Skeletal muscle satellite cell (primary cell): ENCODE measurements around the gene TBX20.
A peak's percentile ranks its signal among the peaks of the same experiment; 100 is the strongest.

Experiments
- H3K27me3 ChIP-seq: 2 replicates; pipeline ENCODE4 v1.7.0; 2013; ENCODE audit warnings: low read length; ENCODE audit not compliant: control insufficient read depth, insufficient read depth
- H3K36me3 ChIP-seq: 2 replicates; pipeline ENCODE4 v1.7.0; 2013; ENCODE audit warnings: mild to moderate bottlenecking, control low read depth, low read length; ENCODE audit not compliant: insufficient read depth
- H3K4me1 ChIP-seq: 2 replicates; pipeline ENCODE4 v1.7.0; 2013; ENCODE audit warnings: low read length; ENCODE audit not compliant: control insufficient read depth, insufficient read depth
- H3K4me2 ChIP-seq: 2 replicates; pipeline ENCODE4 v1.7.0; 2013; ENCODE audit warnings: mild to moderate bottlenecking, low read length
- H3K4me3 ChIP-seq: 2 replicates; pipeline ENCODE4 v1.7.0; 2013; ENCODE audit warnings: low read length
- H3K9ac ChIP-seq: 2 replicates; pipeline ENCODE4 v1.7.0; 2013; ENCODE audit warnings: mild to moderate bottlenecking, low read depth, low read length, moderate library complexity
- H3K9me3 ChIP-seq: replicated peaks from 2 replicates; pipeline ENCODE4 v1.7.0; 2013; ENCODE audit warnings: mild to moderate bottlenecking, control low read depth, low read length

The TBX20 gene

DNA sequence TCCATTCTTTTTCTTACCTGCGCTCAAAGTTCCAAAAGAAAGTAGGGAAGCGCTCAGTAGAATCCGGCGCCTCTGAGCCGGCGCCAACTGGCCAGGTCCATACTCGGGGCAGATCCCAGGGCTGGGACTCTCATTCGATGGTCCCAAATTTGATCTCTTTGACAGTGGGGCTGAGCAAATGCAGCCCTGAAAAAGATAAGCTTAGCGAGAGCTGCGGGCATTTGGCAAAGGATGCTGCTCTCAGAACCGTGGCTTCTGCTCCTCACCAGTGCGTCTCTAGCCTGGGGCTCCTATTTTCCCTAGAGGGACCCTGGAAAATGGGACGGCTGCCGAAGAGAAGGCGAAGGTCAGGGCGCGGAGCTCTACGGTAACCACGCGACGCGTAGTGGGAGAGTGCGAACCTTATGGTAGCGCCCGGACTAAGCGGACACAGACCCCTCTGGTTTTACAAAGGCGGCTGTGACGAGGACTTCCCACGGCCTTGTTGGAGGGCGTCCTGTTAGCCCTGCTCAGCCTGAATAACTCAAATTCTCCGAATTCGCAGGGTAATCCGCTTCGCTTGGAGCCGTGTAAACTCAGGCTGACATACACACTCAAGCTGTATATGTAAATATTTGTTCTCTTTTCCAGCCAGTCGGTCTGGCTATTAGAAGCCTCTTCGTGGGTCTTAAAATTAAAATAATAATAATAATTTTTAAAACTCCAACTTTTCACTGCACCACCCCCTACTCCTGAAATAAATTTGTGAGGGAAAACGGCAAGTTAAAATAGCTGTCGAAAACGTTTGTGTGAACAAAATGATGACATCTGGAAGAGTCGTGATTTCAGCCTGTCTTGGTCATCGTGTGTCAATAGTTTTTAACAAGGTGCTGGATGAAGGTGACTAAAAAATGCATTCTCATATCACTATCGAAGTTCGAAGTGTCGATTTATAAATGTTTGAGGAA, 869 bp upstream of the TBX20 start:
- H3K4me3 ChIP-seq = peak overlapping the region; percentile 60
- H3K27me3 ChIP-seq = peaks cover 100% of the 10 kb centered on the region
- H3K36me3 ChIP-seq = no peaks in the 10 kb centered on the region
- H3K9me3 ChIP-seq = peaks cover 8% of the 10 kb centered on the region
- peak overlapping the region; percentile 85 for H3K4me2 ChIP-seq
- H3K4me1 ChIP-seq = peaks cover 12% of the 10 kb centered on the region
- no peak overlapping the region for H3K9ac ChIP-seq

DNA sequence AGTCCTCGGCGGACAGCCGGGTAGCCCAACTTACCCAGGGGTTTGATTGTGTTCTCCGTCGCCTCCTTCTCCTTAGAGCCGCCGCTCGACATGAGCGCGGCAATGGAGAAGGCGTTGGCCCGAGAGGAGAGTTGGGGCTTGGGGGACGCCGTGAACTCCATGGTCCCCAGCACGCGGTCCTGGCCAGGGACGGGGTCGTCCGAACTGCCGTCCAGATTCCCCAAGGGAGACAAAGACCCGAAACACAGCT, 515 bp downstream of the TBX20 start:
- Histone ChIP-seq H3K27me3 (peaks cover 100% of the 10 kb centered on the region), H3K9ac (no peak overlapping the region), H3K36me3 (no peaks in the 10 kb centered on the region), H3K9me3 (peaks cover 8% of the 10 kb centered on the region), H3K4me3 (peak overlapping the region; percentile 60), H3K4me2 (peak overlapping the region; percentile 85), H3K4me1 (peaks cover 12% of the 10 kb centered on the region)

DNA sequence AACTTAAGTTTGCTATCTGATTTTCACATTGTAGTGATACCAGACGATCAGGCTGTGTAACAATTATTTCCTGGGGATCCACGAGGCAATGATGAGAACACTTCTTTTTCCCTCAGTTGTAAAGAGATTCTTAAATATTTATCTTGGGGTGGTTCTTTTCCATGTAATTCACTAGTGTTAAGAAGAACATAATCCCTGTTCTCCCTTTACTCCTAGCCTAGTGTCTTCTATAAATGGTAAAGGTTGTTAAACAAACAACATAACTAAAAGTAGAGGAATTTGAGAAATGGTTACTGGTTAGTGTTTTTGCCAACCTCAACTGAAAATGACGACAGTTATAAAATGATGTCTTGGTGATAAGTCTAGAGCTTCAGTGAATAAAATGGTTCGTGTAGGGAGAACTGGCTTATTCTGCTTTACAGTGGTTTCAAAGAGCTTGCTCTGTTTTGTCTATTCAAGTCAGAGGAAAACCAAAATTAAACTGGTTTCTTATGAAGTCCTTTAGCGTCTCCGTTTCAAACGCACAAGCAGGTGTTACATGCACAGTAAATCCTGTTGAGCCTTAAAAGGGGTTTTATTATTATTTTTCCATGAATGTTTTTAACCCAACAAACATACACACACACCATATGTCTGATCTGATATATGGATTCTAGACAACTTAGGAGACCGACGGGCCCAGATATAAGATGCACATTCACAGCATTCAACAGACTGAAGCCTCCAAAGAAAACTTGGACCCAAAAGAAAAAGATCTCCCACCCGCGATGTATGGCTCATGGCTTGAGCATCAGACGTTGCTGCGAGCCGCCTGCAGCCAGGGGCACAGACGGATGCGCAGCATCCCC, 1.1 kb downstream of the TBX20 start:
- Histone ChIP-seq H3K4me1 (peaks cover 12% of the 10 kb centered on the region), H3K9me3 (peaks cover 8% of the 10 kb centered on the region), H3K36me3 (no peaks in the 10 kb centered on the region), H3K4me3 (no peak overlapping the region), H3K9ac (no peak overlapping the region), H3K27me3 (peaks cover 100% of the 10 kb centered on the region), H3K4me2 (peak overlapping the region; percentile 85)

DNA sequence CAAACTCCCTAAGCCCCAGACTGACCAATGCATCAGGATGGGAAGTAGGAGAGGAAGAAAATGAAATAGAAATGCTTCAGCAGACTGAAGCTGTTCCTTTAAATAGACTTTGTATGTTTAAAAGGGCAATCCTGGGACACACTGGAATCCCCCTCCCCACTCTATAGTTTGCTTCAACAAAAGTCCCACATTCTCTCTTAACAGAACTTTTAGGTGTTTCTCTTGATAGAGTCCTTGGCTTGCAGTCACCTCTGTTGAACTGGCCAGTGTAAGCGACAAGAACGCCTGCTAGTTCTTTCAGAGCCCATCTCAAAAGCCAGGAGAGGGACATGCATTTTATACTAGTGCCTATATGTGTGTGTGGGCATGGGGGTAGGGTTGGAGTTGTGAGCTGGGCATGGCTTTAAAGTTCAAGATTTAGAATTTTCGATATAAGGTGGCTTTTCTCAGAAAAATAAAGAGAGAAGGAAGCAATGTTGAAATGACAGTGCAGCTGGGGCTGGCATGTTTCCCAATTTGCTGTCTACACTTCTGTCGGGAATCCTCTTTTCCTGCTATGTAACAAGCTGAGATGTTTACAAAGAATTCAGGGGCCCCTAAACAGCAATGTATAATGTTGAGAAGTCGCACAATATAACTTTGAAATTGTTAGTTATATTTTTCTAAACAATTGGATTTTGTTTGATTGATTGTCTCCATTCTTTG, 2.1 kb downstream of the TBX20 start:
- Histone ChIP-seq H3K4me3 (no peak overlapping the region), H3K27me3 (peaks cover 100% of the 10 kb centered on the region)

DNA sequence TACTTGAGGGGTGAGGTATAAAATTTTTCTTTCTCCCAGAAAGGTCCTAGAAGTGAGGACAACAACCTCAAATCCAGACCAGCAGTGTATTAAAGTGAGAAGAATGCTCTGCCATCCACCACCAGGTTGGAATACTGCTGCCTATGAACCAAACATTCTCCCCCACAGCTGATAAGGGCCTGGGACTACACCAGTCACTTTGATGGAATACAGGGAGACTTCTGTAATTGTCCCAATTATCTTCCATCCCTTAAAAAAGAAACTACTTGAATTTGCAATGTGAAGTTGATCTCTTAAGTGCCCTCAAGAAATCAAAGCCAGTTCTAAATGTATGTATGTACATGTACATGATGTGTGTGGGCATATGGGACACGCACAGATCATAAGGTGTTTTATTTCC, 3.0 kb downstream of the TBX20 start:
- no peaks in the 10 kb centered on the region for H3K36me3 ChIP-seq
- no peak overlapping the region for H3K9ac ChIP-seq
- peaks cover 12% of the 10 kb centered on the region for H3K4me1 ChIP-seq
- no peak overlapping the region for H3K4me3 ChIP-seq
- peaks cover 99% of the 10 kb centered on the region for H3K27me3 ChIP-seq
- H3K9me3 ChIP-seq = peaks cover 4% of the 10 kb centered on the region
- no peak overlapping the region for H3K4me2 ChIP-seq

More for the DNA sequence above, 2.1 kb downstream of the TBX20 start:
- no peak overlapping the region for H3K9ac ChIP-seq
- peaks cover 4% of the 10 kb centered on the region for H3K9me3 ChIP-seq
- no peak overlapping the region for H3K4me2 ChIP-seq
- H3K4me1 ChIP-seq = peaks cover 12% of the 10 kb centered on the region
- H3K36me3 ChIP-seq = no peaks in the 10 kb centered on the region

DNA sequence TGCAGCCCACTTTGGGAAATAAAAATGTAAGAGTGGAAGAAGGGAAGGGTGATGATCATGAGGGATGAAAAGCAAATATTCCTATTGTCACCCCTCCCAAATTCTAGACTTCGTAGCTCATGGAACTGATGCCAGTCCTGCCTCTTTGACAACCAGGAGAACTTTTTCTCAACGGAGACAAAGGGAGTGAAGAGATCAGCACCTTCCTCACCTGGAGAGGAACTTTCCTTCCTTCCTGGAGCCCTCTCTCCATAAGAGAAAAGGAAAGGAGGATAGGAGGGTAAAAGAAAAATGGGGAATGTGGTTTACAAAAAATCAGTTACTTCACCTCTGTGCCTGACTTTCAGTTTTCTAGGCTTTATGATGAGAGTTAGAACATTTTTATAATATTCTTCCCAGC, 3.4 kb downstream of the TBX20 start:
- Histone ChIP-seq H3K4me2 (no peak overlapping the region), H3K4me1 (peaks cover 12% of the 10 kb centered on the region), H3K36me3 (no peaks in the 10 kb centered on the region), H3K27me3 (peaks cover 99% of the 10 kb centered on the region), H3K9ac (no peak overlapping the region), H3K4me3 (no peak overlapping the region), H3K9me3 (peaks cover 4% of the 10 kb centered on the region)

DNA sequence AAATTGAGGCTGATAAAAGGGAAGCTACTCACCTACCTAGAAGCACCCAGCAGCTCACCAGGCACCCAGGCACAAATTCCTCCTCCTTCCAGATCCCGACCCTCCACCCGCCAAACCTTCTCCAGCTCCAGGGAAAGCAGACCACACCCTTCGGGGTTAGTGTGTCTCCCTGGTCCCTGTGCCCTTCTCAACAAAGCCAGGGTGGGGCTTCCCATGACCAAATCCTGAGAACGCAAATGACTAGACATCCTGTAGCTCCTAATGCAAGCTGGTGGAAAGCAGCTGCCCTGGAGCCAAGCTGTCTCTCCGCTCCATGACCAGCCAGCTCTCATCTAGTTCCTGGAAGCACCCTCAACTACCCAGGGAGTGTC, 4.4 kb downstream of the TBX20 start:
- Histone ChIP-seq H3K9me3 (peaks cover 2% of the 10 kb centered on the region), H3K36me3 (no peaks in the 10 kb centered on the region), H3K4me3 (no peak overlapping the region), H3K4me1 (peaks cover 12% of the 10 kb centered on the region), H3K9ac (no peak overlapping the region), H3K4me2 (no peak overlapping the region), H3K27me3 (peaks cover 97% of the 10 kb centered on the region)

DNA sequence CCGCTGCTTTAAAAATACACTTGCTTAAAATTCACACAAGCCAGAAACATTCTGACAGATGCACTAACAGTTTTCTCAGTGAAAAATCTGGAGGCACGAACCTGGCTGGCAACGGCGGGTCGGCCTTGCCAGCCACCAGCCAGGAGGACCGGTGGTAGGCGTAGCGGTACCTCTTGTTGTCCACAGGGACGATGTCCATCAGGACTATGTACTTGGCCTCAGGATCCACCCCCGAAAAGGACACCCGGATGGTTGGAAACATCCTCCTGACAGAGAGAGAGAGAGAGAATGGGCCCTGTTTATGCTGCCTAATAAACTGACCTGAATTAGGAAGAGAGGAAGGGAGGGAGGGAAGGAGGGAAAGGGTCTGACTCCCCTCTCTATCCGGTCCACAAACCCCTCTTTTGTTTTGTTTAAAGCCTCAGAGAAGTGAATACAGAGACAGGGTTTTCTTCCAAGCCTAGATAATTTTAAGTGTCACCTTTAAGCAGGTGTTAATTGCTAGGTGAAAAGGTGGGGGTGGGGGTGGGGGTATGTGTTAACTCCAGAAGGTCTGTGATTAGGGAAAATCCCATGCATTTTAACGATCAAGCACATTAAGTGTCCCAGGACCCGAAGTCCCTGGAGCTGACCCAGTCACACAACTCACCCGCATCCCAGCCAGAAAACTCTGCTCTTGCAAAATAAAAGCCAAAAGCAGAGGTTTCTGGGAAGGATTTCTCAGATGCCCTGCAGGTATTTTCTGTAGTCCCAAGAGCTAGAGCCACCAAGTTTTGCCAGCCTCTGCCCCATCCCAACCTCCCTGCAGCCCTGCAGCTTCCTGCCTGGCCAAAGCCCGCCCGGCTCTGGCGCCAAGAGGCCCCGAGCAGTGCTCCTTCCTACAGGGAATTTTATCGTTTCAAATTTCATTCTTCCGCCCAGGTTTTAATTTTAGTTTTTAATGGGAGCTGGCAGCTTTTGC, 5.0 kb downstream of the TBX20 start:
- Histone ChIP-seq H3K4me2 (no peak overlapping the region), H3K36me3 (no peaks in the 10 kb centered on the region), H3K27me3 (peaks cover 90% of the 10 kb centered on the region), H3K4me3 (no peak overlapping the region), H3K9me3 (no peaks in the 10 kb centered on the region), H3K9ac (no peak overlapping the region), H3K4me1 (peaks cover 6% of the 10 kb centered on the region)

DNA sequence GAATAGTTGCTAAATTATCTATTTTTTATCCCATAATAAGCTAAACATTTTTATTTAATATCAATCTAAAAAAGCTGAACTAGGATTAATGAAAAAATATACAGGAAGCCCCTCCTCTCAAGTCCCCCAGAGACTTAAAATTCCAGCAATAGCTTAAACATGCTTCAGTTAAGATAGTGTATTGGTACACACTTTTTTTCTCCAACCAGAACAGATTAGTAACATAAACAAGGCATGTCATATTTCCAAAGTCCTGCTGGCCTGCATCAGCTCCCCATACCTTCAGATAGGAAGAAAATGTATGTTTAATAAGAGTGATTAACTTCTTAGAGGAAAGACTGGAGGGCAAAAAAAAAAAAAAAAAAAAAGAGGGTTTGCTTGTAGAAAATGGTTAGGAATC, 7.1 kb downstream of the TBX20 start:
- H3K27me3 ChIP-seq = peaks cover 76% of the 10 kb centered on the region
- H3K9me3 ChIP-seq = no peaks in the 10 kb centered on the region
- no peaks in the 10 kb centered on the region for H3K36me3 ChIP-seq
- H3K4me3 ChIP-seq = no peak overlapping the region
- H3K4me1 ChIP-seq = no peaks in the 10 kb centered on the region
- H3K9ac ChIP-seq = no peak overlapping the region
- no peak overlapping the region for H3K4me2 ChIP-seq

DNA sequence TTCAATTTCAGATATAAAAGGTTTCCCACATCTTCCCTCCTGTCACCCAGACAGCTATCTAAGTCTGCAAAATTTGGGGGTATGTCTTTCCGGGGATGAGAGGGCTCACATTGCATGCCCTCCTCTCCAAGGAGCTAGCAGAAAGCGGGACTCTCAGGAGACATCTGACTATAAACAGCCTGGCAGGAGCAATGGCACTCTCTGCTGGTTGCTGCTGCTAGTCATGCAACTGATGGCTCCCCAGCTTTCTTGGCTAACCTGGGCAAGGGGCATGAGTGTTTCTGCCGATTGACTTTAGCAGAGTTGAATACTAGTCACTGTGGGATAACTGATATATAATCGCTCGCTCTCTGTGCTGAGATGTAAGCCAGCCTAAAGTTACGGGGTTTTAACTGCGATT, 12.0 kb downstream of the TBX20 start:
- no peaks in the 10 kb centered on the region for H3K4me1 ChIP-seq
- no peak overlapping the region for H3K4me3 ChIP-seq
- no peak overlapping the region for H3K9ac ChIP-seq
- H3K9me3 ChIP-seq = no peaks in the 10 kb centered on the region
- H3K27me3 ChIP-seq = peaks cover 28% of the 10 kb centered on the region
- no peaks in the 10 kb centered on the region for H3K36me3 ChIP-seq
- no peak overlapping the region for H3K4me2 ChIP-seq
